Esophagus mucosa (tissue), 1 donor: ENCODE data around the gene SYP. TPM values are rescaled to one million over a fixed set of nuclear protein-coding genes. Genes with fewer than 3 reads are reported as not detected.
"Not testable (repeated sequence)": the region's sequence is repeated elsewhere in the genome, so short reads cannot be mapped to it uniquely, and the experiment has no call there.

Source experiments
- ATAC-seq: fragments of 200-7000 bp; cut with Tn5 transposase; one replicate; pipeline ENCODE4 v1.9.1; 2020
- total RNA-seq: library from RNA; stranded (reverse); gene quantifications from one replicate; pipeline ENCODE4 v1.2.4, GENCODE V29; 2023
- donor health status: DM: yes; HTN: yes; CAD: no.

Gene SYP
- total RNA-seq, 1 donor from 2014 or later = 0.36 TPM

GRCh38 chrX:49188468-49189076 is 11.4 kb downstream of the SYP start:
- no peak for ATAC-seq

GRCh38 chrX:49187526-49187925 is 12.5 kb downstream of the SYP start:
- no peak for ATAC-seq

GRCh38 chrX:49187028-49187394 is 13.0 kb downstream of the SYP start:
- ATAC-seq = no peak

- ATAC-seq = peak; percentile 12
Observed at GRCh38 chrX:49186125-49187027, 13.6 kb downstream of the SYP start, which contains the start of gene PRICKLE3. TSS of gene PRICKLE3 (minus strand) at chrX:49186373. CDS start at chrX:49186297, 76 bp downstream.

GRCh38 chrX:49184294-49185281 is 15.4 kb downstream of the SYP start:
- ATAC-seq = peak; percentile 87

- ATAC-seq = no peak
Observed at GRCh38 chrX:49183701-49184281, 16.2 kb downstream of the SYP start.

GRCh38 chrX:49179358-49179757 is 20.6 kb downstream of the SYP start:
- no peak for ATAC-seq

- ATAC-seq = no peak
Observed at GRCh38 chrX:49178537-49178936, 21.5 kb downstream of the SYP start.

- no peak for ATAC-seq
Observed at GRCh38 chrX:49177873-49178480, 22.0 kb downstream of the SYP start.

- ATAC-seq = peak; percentile 69
Observed at GRCh38 chrX:49177338-49177833, 22.6 kb downstream of the SYP start.

GRCh38 chrX:49176421-49177326 is 23.3 kb downstream of the SYP start:
- peak; percentile 60 for ATAC-seq

- no peak for ATAC-seq
Observed at GRCh38 chrX:49175435-49176274, 24.3 kb downstream of the SYP start.

- ATAC-seq = no peak
Observed at GRCh38 chrX:49174723-49175122, 25.3 kb downstream of the SYP start.

GRCh38 chrX:49173544-49173943 is 26.4 kb downstream of the SYP start:
- not testable (repeated sequence) for ATAC-seq

- peak; percentile 71 for ATAC-seq
Observed at GRCh38 chrX:49172280-49172780, 27.7 kb downstream of the SYP start.

- ATAC-seq = peak; percentile 52
Observed at GRCh38 chrX:49171752-49172279, 28.2 kb downstream of the SYP start, which contains the start of gene PLP2. TSS of gene PLP2 (plus strand) at chrX:49171898. CDS start at chrX:49172001, 103 bp downstream.

- ATAC-seq = no peak
Observed at GRCh38 chrX:49167740-49168108, 32.3 kb downstream of the SYP start.

- ATAC-seq = peak; percentile 69
Observed at GRCh38 chrX:49166914-49167739, 32.9 kb downstream of the SYP start.
